Measurements from ENCODE around the gene CADM1. TPM values are rescaled to one million over a fixed set of nuclear protein-coding genes. Genes with fewer than 3 reads are reported as not detected.

Gene CADM1
- total RNA-seq, 1 donor = 86.5 TPM

GRCh38 chr11:115290893-115291292 is 213.3 kb downstream of the CADM1 start:
- Histone ChIP-seq H3K27me3 (ENCODE audit: insufficient read depth, low read length) (no peaks in the 10 kb centered on the region), H4K20me1 (ENCODE audit: insufficient read depth, low read length) (no peaks in the 10 kb centered on the region), H3K4me2 (ENCODE audit: insufficient read depth, low read length) (no peak overlapping the region), H3K4me1 (ENCODE audit: insufficient read depth, low read length) (no peaks in the 10 kb centered on the region), H3K27ac (ENCODE audit: low read depth, low read length) (no peak overlapping the region), H2AFZ (ENCODE audit: low read length) (no peak overlapping the region), H3K79me2 (ENCODE audit: insufficient read depth, low read length) (no peaks in the 10 kb centered on the region), H3K36me3 (ENCODE audit: insufficient read depth, low read length) (no peaks in the 10 kb centered on the region), H3K4me3 (ENCODE audit: insufficient read depth, low read length) (no peak overlapping the region), H3K9me3 (ENCODE audit: low read depth, low read length) (no peaks in the 10 kb centered on the region)
- TF ChIP-seq CTCF (IDR thresholded peaks at IDR 0.05; ENCODE audit: extremely low read depth, low read depth, low read length) = no peak
- DNase-seq (ENCODE audit: insufficient read length, low spot score, missing footprints) = no peak

- TF ChIP-seq CTCF (IDR thresholded peaks at IDR 0.05; ENCODE audit: extremely low read depth, low read depth, low read length) = no peak
- Histone ChIP-seq H4K20me1 (ENCODE audit: insufficient read depth, low read length) (no peaks in the 10 kb centered on the region), H3K4me3 (ENCODE audit: insufficient read depth, low read length) (no peak overlapping the region), H3K27me3 (ENCODE audit: insufficient read depth, low read length) (no peaks in the 10 kb centered on the region), H3K4me2 (ENCODE audit: insufficient read depth, low read length) (no peak overlapping the region), H3K4me1 (ENCODE audit: insufficient read depth, low read length) (no peaks in the 10 kb centered on the region), H3K36me3 (ENCODE audit: insufficient read depth, low read length) (no peaks in the 10 kb centered on the region), H3K79me2 (ENCODE audit: insufficient read depth, low read length) (no peaks in the 10 kb centered on the region), H2AFZ (ENCODE audit: low read length) (no peak overlapping the region), H3K27ac (ENCODE audit: low read depth, low read length) (no peak overlapping the region), H3K9me3 (ENCODE audit: low read depth, low read length) (no peaks in the 10 kb centered on the region)
- no peak for DNase-seq (ENCODE audit: insufficient read length, low spot score, missing footprints)
Measured at GRCh38 chr11:115290479-115290878, 213.7 kb downstream of the CADM1 start.

GRCh38 chr11:115287266-115287665 is 216.9 kb downstream of the CADM1 start:
- no peaks in the 10 kb centered on the region for H3K27me3 ChIP-seq (ENCODE audit: insufficient read depth, low read length)
- no peak for DNase-seq (ENCODE audit: insufficient read length, low spot score, missing footprints)
- H3K9me3 ChIP-seq (ENCODE audit: low read depth, low read length) = no peaks in the 10 kb centered on the region
- no peaks in the 10 kb centered on the region for H3K79me2 ChIP-seq (ENCODE audit: insufficient read depth, low read length)
- no peaks in the 10 kb centered on the region for H4K20me1 ChIP-seq (ENCODE audit: insufficient read depth, low read length)
- H3K4me3 ChIP-seq (ENCODE audit: insufficient read depth, low read length) = no peak overlapping the region
- H3K27ac ChIP-seq (ENCODE audit: low read depth, low read length) = no peak overlapping the region
- TF ChIP-seq CTCF (IDR thresholded peaks at IDR 0.05; ENCODE audit: extremely low read depth, low read depth, low read length) = no peak
- H3K36me3 ChIP-seq (ENCODE audit: insufficient read depth, low read length) = no peaks in the 10 kb centered on the region
- no peak overlapping the region for H2AFZ ChIP-seq (ENCODE audit: low read length)
- no peaks in the 10 kb centered on the region for H3K4me1 ChIP-seq (ENCODE audit: insufficient read depth, low read length)
- H3K4me2 ChIP-seq (ENCODE audit: insufficient read depth, low read length) = no peak overlapping the region

DNA sequence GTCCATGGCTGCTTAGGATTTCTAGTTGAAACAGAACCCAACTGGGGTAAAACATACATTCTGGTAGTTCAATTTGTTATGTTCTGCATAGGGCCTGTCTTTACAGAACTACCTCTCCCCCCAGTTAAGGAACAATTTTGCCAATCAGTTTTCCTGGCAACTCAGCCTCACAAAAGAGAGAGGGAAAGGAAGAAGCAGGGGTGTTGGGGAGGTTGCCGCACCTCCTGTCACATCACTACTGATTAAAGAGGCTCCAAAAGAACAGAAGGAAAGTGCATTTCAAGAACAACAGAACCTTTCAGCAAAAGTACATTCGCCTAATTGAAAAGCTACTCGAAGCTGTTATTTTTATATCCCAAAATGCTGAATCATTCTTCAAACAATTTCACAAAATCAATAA is 217.6 kb downstream of the CADM1 start:
- H3K4me2 ChIP-seq (ENCODE audit: insufficient read depth, low read length) = no peak overlapping the region
- no peaks in the 10 kb centered on the region for H3K27me3 ChIP-seq (ENCODE audit: insufficient read depth, low read length)
- H3K79me2 ChIP-seq (ENCODE audit: insufficient read depth, low read length) = no peaks in the 10 kb centered on the region
- no peaks in the 10 kb centered on the region for H3K9me3 ChIP-seq (ENCODE audit: low read depth, low read length)
- H4K20me1 ChIP-seq (ENCODE audit: insufficient read depth, low read length) = no peaks in the 10 kb centered on the region
- no peak for DNase-seq (ENCODE audit: insufficient read length, low spot score, missing footprints)
- no peak overlapping the region for H2AFZ ChIP-seq (ENCODE audit: low read length)
- no peaks in the 10 kb centered on the region for H3K36me3 ChIP-seq (ENCODE audit: insufficient read depth, low read length)
- no peak overlapping the region for H3K4me3 ChIP-seq (ENCODE audit: insufficient read depth, low read length)
- H3K4me1 ChIP-seq (ENCODE audit: insufficient read depth, low read length) = no peaks in the 10 kb centered on the region
- TF ChIP-seq CTCF (IDR thresholded peaks at IDR 0.05; ENCODE audit: extremely low read depth, low read depth, low read length) = no peak
- no peak overlapping the region for H3K27ac ChIP-seq (ENCODE audit: low read depth, low read length)

Measured in osteoblast (primary cell).